HG02678 (cell line): ENCODE data around the gene PRKAA1.

ENCODE experiments used
- ATAC-seq: cut with Tn5 transposase; IDR thresholded peaks from one replicate; pipeline ENCODE4 v1.9.1; 2021; ENCODE audit warnings: mild to moderate bottlenecking, moderate library complexity; ENCODE audit not compliant: unreplicated experiment

The PRKAA1 gene

GRCh38 chr5:40798012-40798800 is at the start of gene PRKAA1:
PRKAA1 (minus strand) TSS chr5:40798374; CDS start chr5:40798189, 185 bp downstream.
- peak; percentile 96 for ATAC-seq

- no peak for ATAC-seq
Measured at GRCh38 chr5:40847525-40847924, 49.4 kb upstream of the PRKAA1 start.

DNA sequence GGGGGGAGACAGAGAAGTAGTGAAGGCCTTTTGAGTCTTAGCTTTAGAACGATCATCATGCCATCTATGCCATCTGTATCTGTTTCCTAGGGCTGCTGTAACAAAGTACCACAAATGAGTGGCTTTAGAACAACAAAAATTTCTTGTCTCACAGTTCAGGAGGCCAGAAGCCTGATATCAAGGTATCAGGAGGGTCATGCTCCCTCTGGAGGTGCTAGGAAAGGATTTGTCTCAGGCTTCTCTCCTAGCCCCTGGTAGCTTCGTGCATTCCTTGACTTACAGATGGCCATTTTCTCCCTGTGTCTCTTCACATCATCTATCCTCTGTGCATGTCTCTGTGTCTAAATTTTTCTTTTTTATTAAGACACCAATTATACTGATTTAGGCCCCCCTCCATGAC is 48.2 kb upstream of the PRKAA1 start:
- ATAC-seq = no peak

- ATAC-seq = no peak
Measured at GRCh38 chr5:40844565-40844964, 46.4 kb upstream of the PRKAA1 start.

- ATAC-seq = no peak
Measured at GRCh38 chr5:40842351-40842750, 44.2 kb upstream of the PRKAA1 start.

GRCh38 chr5:40841068-40841805 is 43.1 kb upstream of the PRKAA1 start, which contains the start of gene CARD6:
CARD6 (plus strand) TSS chr5:40841367; CDS start chr5:40841383, 16 bp downstream.
- peak; percentile 52 for ATAC-seq

GRCh38 chr5:40838086-40838485 is 39.9 kb upstream of the PRKAA1 start:
- no peak for ATAC-seq

- ATAC-seq = peak; percentile 96
Measured at GRCh38 chr5:40834849-40835787, 36.9 kb upstream of the PRKAA1 start, which contains the start of gene RPL37. RPL37 (minus strand) TSS chr5:40835222; CDS start chr5:40835185, 37 bp downstream.

DNA sequence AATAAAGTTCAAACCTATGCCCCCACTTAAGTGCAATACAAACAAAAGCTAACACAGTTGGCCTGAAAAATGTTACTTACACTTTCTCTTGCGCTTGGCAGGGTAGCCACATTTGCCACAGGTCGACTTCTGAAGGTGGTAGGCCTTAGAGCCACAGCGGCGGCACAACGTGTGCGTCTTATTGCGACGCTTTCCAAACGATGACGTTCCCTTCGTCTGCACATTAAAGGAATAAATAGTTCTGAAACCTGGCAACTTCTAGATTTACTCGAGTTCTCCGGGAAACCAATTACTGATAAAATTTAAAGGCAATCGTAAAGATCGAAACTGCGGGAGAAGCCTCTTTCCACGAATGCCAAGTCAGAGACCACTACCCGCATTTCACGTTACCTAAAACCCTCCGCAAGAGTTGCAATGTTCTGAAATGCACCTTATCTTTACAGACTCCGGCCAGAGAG is 36.2 kb upstream of the PRKAA1 start:
- ATAC-seq = no peak

- ATAC-seq = no peak
Measured at GRCh38 chr5:40833712-40834229, 35.6 kb upstream of the PRKAA1 start.

- no peak for ATAC-seq
Measured at GRCh38 chr5:40832345-40832744, 34.2 kb upstream of the PRKAA1 start.

DNA sequence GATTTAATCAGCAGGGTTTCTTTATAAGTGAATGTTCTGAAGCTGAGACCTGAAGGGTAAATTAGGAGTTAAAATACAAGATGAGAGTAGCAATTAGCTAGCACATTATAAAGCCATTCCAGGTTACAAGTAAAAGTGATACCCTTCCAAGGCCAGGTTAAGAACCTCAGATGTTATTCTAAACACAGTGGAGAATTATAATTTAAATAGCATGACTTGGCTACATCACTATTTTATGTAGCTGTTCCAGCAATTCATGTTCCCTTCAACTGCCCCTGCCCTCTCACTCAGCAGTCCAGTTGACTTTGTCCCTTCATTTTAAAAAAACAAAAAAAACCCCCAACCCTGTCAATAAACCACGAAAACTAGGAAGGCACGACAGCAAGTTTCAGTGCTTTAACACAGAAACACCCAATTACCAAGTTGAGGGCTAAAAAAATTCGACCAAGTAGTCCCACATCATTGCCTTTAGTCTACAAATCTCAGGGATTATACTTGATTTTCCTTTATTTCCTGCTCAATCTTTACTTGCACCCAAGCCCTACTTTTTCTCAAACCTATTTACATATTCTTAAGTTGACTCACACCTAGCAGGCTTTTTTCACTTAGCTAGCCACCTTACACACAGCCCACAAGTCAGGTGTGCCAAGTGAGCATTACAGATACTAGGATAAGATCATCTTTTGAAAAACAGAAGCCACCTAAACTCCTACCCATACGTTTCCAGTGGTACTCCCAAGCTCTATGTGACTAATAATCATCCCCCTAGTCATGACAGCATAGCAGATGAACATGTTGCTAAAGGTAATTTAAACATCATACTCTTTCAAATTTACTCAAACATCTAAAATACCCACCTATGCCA is 33.4 kb upstream of the PRKAA1 start:
- no peak for ATAC-seq

DNA sequence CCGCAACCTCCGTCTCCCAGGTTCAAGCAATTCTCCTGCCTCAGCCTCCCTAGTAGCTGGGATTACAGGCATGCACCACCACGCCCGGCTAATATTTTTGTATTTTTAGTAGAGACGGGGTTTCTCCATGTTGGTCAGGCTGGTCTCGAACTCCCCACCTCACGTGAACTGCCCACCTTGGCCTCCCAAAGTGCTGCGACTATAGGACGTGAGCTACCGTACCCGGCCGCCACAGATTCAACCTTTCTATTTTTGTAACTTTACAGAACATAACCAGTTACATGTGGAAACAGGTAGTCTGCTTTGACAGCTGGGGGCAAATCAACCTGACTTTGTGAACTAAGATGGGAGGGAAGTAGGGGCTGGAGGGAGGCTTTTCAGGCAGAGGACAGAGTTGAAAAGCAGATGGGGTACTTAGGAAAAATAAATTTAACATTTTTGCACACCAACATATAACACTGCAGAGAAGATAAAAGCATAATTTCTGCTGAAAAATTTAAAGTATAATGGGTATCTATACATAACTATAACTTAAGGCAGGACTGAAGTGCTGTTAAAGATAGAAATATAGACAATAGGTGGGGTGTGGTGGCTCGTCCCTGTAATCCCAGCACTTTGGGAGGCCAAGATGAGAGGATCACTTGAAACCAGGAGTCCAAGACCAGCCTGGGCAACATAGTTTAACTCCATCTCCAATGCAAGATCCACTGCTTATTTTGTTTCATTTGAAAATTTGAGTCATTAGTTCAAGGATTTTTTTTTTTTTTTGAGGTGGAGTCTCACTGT is 31.8 kb upstream of the PRKAA1 start:
- no peak for ATAC-seq

- no peak for ATAC-seq
Measured at GRCh38 chr5:40828690-40829661, 30.8 kb upstream of the PRKAA1 start.

GRCh38 chr5:40828021-40828631 is 30.0 kb upstream of the PRKAA1 start:
- no peak for ATAC-seq

GRCh38 chr5:40827188-40827977 is 29.2 kb upstream of the PRKAA1 start:
- no peak for ATAC-seq
